Measurements from ENCODE around the gene YPEL2.

The YPEL2 gene

DNA sequence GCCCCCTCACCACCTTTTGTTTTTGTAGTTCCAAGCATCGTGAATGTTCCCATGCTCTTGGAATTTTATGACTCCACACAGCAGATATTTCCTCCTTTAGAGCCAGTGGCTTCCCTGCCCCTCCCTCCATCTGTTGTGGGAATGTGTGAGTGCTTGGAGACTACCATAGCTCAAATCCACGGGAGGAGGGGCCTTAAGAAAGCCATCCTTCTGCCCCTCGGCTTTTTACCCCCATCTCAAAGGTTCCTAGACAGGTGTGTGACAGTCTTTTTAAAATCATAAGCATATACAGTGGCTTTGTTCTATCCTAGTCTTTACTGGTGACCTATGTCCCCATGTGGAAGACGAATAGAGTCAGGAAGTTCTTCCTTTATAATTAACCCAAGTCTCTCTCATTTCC lies 47.2 kb downstream of the YPEL2 start:
- no peaks in the 10 kb centered on the region for H3K36me3 ChIP-seq (ENCODE audit: insufficient read depth, low read length)
- no peaks in the 10 kb centered on the region for H4K20me1 ChIP-seq (ENCODE audit: insufficient read depth, low read length, poor library complexity, severe bottlenecking)
- H2AFZ ChIP-seq (ENCODE audit: low read length) = no peak overlapping the region
- no peaks in the 10 kb centered on the region for H3K79me2 ChIP-seq (ENCODE audit: insufficient read depth, low read length)
- H3F3A ChIP-seq (ENCODE audit: low read depth) = no peaks in the 10 kb centered on the region
- H3K9me2 ChIP-seq (replicated peaks; ENCODE audit: low read depth, low read length) = no peaks in the 10 kb centered on the region
- H3K4me1 ChIP-seq (ENCODE audit: insufficient read depth, low read length, poor library complexity, severe bottlenecking) = peaks cover 7% of the 10 kb centered on the region
- H3K4me2 ChIP-seq (ENCODE audit: low read depth, low read length, poor library complexity, severe bottlenecking) = no peak overlapping the region
- TF ChIP-seq, protein P1, sequence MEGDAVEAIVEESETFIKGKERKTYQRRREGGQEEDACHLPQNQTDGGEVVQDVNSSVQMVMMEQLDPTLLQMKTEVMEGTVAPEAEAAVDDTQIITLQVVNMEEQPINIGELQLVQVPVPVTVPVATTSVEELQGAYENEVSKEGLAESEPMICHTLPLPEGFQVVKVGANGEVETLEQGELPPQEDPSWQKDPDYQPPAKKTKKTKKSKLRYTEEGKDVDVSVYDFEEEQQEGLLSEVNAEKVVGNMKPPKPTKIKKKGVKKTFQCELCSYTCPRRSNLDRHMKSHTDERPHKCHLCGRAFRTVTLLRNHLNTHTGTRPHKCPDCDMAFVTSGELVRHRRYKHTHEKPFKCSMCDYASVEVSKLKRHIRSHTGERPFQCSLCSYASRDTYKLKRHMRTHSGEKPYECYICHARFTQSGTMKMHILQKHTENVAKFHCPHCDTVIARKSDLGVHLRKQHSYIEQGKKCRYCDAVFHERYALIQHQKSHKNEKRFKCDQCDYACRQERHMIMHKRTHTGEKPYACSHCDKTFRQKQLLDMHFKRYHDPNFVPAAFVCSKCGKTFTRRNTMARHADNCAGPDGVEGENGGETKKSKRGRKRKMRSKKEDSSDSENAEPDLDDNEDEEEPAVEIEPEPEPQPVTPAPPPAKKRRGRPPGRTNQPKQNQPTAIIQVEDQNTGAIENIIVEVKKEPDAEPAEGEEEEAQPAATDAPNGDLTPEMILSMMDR (conservative IDR thresholded peaks at IDR 0.05; ENCODE audit: low read length) = no peak
- TF ChIP-seq EZH2phosphoT487 (IDR thresholded peaks at IDR 0.05; ENCODE audit: borderline replicate concordance) = no peak
- H3K9me3 ChIP-seq (ENCODE audit: insufficient read depth, low read depth, low read length) = no peaks in the 10 kb centered on the region
- H3K9ac ChIP-seq (ENCODE audit: low read depth, low read length, poor library complexity, severe bottlenecking) = no peak overlapping the region
- no peak overlapping the region for H3K4me3 ChIP-seq (ENCODE audit: low read length, poor library complexity, severe bottlenecking)
- no peaks in the 10 kb centered on the region for H3K27me3 ChIP-seq (ENCODE audit: insufficient read depth, low read length, poor library complexity, severe bottlenecking)

DNA sequence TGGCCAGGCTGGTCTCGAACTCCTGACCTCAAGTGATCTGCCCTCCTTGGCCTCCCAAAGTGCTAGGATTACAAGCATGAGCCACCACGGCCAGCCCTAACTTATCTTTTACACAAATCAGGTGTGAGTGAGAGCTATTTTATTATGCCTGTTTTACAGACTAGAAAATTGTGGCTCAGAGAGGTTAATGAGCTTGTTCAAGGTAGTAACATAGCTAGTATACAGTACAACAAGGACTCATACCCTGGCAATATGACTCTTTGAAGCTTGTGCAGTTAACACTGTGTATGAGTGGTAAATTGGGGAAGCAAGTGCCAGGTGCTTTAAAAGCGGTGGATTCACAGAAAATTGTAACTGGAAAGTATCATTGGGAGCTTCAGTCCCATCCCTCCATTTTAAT lies 49.0 kb downstream of the YPEL2 start:
- H3K36me3 ChIP-seq (ENCODE audit: insufficient read depth, low read length) = no peaks in the 10 kb centered on the region
- no peak overlapping the region for H2AFZ ChIP-seq (ENCODE audit: low read length)
- no peaks in the 10 kb centered on the region for H3F3A ChIP-seq (ENCODE audit: low read depth)
- no peaks in the 10 kb centered on the region for H3K4me1 ChIP-seq (ENCODE audit: insufficient read depth, low read length, poor library complexity, severe bottlenecking)
- H3K4me2 ChIP-seq (ENCODE audit: low read depth, low read length, poor library complexity, severe bottlenecking) = no peak overlapping the region
- H3K79me2 ChIP-seq (ENCODE audit: insufficient read depth, low read length) = no peaks in the 10 kb centered on the region
- no peaks in the 10 kb centered on the region for H3K27me3 ChIP-seq (ENCODE audit: insufficient read depth, low read length, poor library complexity, severe bottlenecking)
- H3K9ac ChIP-seq (ENCODE audit: low read depth, low read length, poor library complexity, severe bottlenecking) = no peak overlapping the region
- no peaks in the 10 kb centered on the region for H3K9me3 ChIP-seq (ENCODE audit: insufficient read depth, low read depth, low read length)
- TF ChIP-seq, protein P1 (conservative IDR thresholded peaks at IDR 0.05; ENCODE audit: low read length) = no peak
- TF ChIP-seq EZH2phosphoT487 (IDR thresholded peaks at IDR 0.05; ENCODE audit: borderline replicate concordance) = no peak
- H3K4me3 ChIP-seq (ENCODE audit: low read length, poor library complexity, severe bottlenecking) = no peak overlapping the region
- H3K9me2 ChIP-seq (replicated peaks; ENCODE audit: low read depth, low read length) = no peaks in the 10 kb centered on the region
- H4K20me1 ChIP-seq (ENCODE audit: insufficient read depth, low read length, poor library complexity, severe bottlenecking) = no peaks in the 10 kb centered on the region

DNA sequence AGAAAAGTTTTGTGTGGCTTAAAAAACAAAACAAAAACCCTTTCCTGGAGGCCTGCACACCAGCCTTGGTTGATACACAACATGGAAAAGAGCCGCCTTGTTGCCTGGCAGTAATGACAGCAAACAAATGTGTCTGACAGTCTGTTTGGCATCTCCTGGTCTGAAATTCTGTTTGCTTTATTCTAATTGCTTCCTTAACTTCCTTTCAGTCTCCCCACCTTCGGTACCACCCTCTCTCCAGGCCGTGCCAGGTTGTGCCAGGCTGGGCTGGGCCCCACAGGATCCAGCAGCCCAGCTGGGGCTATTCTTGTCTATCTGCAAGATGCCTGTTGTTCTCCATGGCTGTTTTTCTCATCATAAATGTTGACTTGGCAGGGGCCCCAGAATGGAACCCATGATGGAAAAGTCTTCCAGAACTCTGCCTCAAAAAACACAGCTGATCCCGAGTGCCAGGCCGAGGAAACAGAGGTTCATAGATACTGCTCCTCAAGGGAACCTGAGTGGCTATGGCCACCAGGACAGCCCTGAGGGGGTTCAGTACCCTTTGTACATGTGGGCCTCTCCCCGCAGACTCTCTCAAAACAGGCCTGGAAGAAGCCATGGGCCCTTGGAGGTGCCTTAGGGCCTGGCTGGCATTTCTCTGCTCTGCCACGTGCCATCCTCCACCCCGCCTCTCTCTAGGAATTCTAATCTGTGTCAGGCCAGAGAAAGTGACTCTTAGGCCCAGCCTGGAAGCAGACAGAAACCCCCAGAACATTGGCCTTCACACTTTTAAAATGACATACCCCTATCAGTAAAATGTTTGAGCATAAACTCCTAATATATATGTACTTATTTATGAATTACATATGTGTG lies 50.5 kb downstream of the YPEL2 start:
- Histone ChIP-seq H3F3A (ENCODE audit: low read depth) (no peaks in the 10 kb centered on the region), H3K9me3 (ENCODE audit: insufficient read depth, low read depth, low read length) (no peaks in the 10 kb centered on the region), H3K79me2 (ENCODE audit: insufficient read depth, low read length) (no peaks in the 10 kb centered on the region), H3K27me3 (ENCODE audit: insufficient read depth, low read length, poor library complexity, severe bottlenecking) (no peaks in the 10 kb centered on the region), H3K36me3 (ENCODE audit: insufficient read depth, low read length) (no peaks in the 10 kb centered on the region), H3K4me3 (ENCODE audit: low read length, poor library complexity, severe bottlenecking) (no peak overlapping the region), H2AFZ (ENCODE audit: low read length) (no peak overlapping the region), H4K20me1 (ENCODE audit: insufficient read depth, low read length, poor library complexity, severe bottlenecking) (no peaks in the 10 kb centered on the region), H3K4me1 (ENCODE audit: insufficient read depth, low read length, poor library complexity, severe bottlenecking) (no peaks in the 10 kb centered on the region), H3K4me2 (ENCODE audit: low read depth, low read length, poor library complexity, severe bottlenecking) (no peak overlapping the region), H3K9ac (ENCODE audit: low read depth, low read length, poor library complexity, severe bottlenecking) (no peak overlapping the region), H3K9me2 (replicated peaks; ENCODE audit: low read depth, low read length) (no peaks in the 10 kb centered on the region)
- TF ChIP-seq, protein P1 (conservative IDR thresholded peaks at IDR 0.05; ENCODE audit: low read length) = no peak
- TF ChIP-seq EZH2phosphoT487 (IDR thresholded peaks at IDR 0.05; ENCODE audit: borderline replicate concordance) = no peak
